HG02970 (cell line): ENCODE measurements around the gene ACSL3.
A peak's percentile ranks its signal among the peaks of the same experiment; 100 is the strongest.

Experiments used
- ATAC-seq: cut with Tn5 transposase; IDR thresholded peaks from one replicate; pipeline ENCODE4 v1.9.1; 2021; ENCODE audit warnings: mild to moderate bottlenecking, moderate library complexity, moderate number of reproducible peaks; ENCODE audit not compliant: unreplicated experiment, low FRiP score

Gene ACSL3

GRCh38 chr2:222935688-222936298 lies 75.0 kb downstream of the ACSL3 start:
- ATAC-seq: no peak

GRCh38 chr2:222936705-222937104 lies 75.9 kb downstream of the ACSL3 start:
- no peak for ATAC-seq

- no peak for ATAC-seq
Observed at GRCh38 chr2:222938327-222938726, 77.5 kb downstream of the ACSL3 start.

- ATAC-seq: peak; percentile 68
Observed at GRCh38 chr2:222939208-222939856, 78.5 kb downstream of the ACSL3 start.

GRCh38 chr2:222939979-222940378 lies 79.1 kb downstream of the ACSL3 start:
- ATAC-seq: no peak

GRCh38 chr2:222941510-222942032 lies 80.7 kb downstream of the ACSL3 start:
- ATAC-seq: no peak

GRCh38 chr2:222942561-222942960 lies 81.7 kb downstream of the ACSL3 start:
- no peak for ATAC-seq

GRCh38 chr2:222942977-222943376 lies 82.1 kb downstream of the ACSL3 start:
- no peak for ATAC-seq

GRCh38 chr2:222943820-222944219 lies 83.0 kb downstream of the ACSL3 start:
- ATAC-seq: no peak

GRCh38 chr2:222944552-222944951 lies 83.7 kb downstream of the ACSL3 start:
- no peak for ATAC-seq

GRCh38 chr2:222944971-222945740 lies 84.3 kb downstream of the ACSL3 start:
- no peak for ATAC-seq

GRCh38 chr2:222945887-222946286 lies 85.1 kb downstream of the ACSL3 start:
- ATAC-seq: no peak

- ATAC-seq: no peak
Observed at GRCh38 chr2:222946700-222947287, 86.0 kb downstream of the ACSL3 start.

- ATAC-seq: no peak
Observed at GRCh38 chr2:222949073-222949472, 88.2 kb downstream of the ACSL3 start.

GRCh38 chr2:222949690-222950323 lies 89.0 kb downstream of the ACSL3 start:
- ATAC-seq: no peak

GRCh38 chr2:222950638-222951285 lies 89.9 kb downstream of the ACSL3 start:
- no peak for ATAC-seq

GRCh38 chr2:222952204-222952603 lies 91.4 kb downstream of the ACSL3 start:
- ATAC-seq: no peak

- ATAC-seq: no peak
Observed at GRCh38 chr2:222955008-222955407, 94.2 kb downstream of the ACSL3 start.

- ATAC-seq: no peak
Observed at GRCh38 chr2:222959358-222959757, 98.5 kb downstream of the ACSL3 start.

GRCh38 chr2:222960126-222960525 lies 99.3 kb downstream of the ACSL3 start:
- ATAC-seq: no peak
